ENCODE results near the gene PDP2. TPM values are rescaled to one million over a fixed set of nuclear protein-coding genes. Genes with fewer than 3 reads are reported as not detected.

PDP2 gene
- total RNA-seq, 1 experiment from 2014 or later: 42.0 TPM

DNA sequence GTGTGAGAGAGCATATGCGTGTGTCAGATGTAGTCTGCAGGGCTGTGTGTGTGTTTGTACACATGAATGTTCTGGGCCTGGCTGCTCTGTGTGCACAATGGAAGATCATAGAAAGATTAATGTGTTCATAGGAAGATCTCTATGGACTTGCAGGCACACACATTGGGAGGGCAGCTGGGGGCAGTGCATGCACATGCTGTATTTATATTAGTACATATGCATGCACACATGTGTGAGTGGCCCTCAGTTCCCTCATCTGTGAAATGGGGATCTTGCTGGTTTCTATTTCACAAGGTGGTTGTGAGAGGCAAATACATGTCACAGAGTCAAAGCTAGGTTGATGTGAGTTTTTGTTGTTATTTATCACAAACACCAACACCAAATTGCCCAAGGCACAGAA is 34.0 kb upstream of the PDP2 start:
- Histone ChIP-seq H3K27me3 (replicated peaks; ENCODE audit: insufficient read depth, low read depth, low read length, poor library complexity) (peaks cover 19% of the 10 kb centered on the region), H3K4me3 (ENCODE audit: low read depth, low read length, poor library complexity, severe bottlenecking) (no peak overlapping the region), H3K36me3 (ENCODE audit: insufficient read depth, low read length, poor library complexity, severe bottlenecking) (no peaks in the 10 kb centered on the region), H3K27ac (ENCODE audit: low read depth, low read length, poor library complexity, severe bottlenecking) (no peak overlapping the region), H3K4me1 (ENCODE audit: insufficient read depth, low read length, poor library complexity, severe bottlenecking) (peaks cover 19% of the 10 kb centered on the region), H3K9me3 (ENCODE audit: low read depth, low read length, poor library complexity, severe bottlenecking) (no peaks in the 10 kb centered on the region)
- intact Hi-C loops (cut with micrococcal nuclease; ENCODE audit: unreplicated experiment): no loop called here
- ChIA-PET POLR2A (ENCODE audit: low non-redundant PET) (no interaction called here), CTCF (interaction anchor here (0.9 to 1.2 kb wide), 2 partner anchors 22 to 440 kb away, joined by 3 to 5 read pairs; no protein-coding TSS in a partner anchor)
- BruUV-seq (replicated peaks): no TSS peak
- TF ChIP-seq, protein P1, sequence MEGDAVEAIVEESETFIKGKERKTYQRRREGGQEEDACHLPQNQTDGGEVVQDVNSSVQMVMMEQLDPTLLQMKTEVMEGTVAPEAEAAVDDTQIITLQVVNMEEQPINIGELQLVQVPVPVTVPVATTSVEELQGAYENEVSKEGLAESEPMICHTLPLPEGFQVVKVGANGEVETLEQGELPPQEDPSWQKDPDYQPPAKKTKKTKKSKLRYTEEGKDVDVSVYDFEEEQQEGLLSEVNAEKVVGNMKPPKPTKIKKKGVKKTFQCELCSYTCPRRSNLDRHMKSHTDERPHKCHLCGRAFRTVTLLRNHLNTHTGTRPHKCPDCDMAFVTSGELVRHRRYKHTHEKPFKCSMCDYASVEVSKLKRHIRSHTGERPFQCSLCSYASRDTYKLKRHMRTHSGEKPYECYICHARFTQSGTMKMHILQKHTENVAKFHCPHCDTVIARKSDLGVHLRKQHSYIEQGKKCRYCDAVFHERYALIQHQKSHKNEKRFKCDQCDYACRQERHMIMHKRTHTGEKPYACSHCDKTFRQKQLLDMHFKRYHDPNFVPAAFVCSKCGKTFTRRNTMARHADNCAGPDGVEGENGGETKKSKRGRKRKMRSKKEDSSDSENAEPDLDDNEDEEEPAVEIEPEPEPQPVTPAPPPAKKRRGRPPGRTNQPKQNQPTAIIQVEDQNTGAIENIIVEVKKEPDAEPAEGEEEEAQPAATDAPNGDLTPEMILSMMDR (conservative IDR thresholded peaks at IDR 0.05; ENCODE audit: low read depth, low read length): no peak
- TF ChIP-seq EZH2 (IDR thresholded peaks at IDR 0.05; ENCODE audit: borderline replicate concordance, low read depth, low read length, poor library complexity, severe bottlenecking): no peak
- DNase-seq (ENCODE audit: low spot score): no peak

GRCh38 chr16:66846831-66847230 is 33.5 kb upstream of the PDP2 start:
- no peak overlapping the region for H3K4me3 ChIP-seq (ENCODE audit: low read depth, low read length, poor library complexity, severe bottlenecking)
- H3K27me3 ChIP-seq (replicated peaks; ENCODE audit: insufficient read depth, low read depth, low read length, poor library complexity): peaks cover 19% of the 10 kb centered on the region
- peaks cover 19% of the 10 kb centered on the region for H3K4me1 ChIP-seq (ENCODE audit: insufficient read depth, low read length, poor library complexity, severe bottlenecking)
- no peak overlapping the region for H3K27ac ChIP-seq (ENCODE audit: low read depth, low read length, poor library complexity, severe bottlenecking)
- no peak for TF ChIP-seq EZH2 (IDR thresholded peaks at IDR 0.05; ENCODE audit: borderline replicate concordance, low read depth, low read length, poor library complexity, severe bottlenecking)
- TF ChIP-seq, protein P1 (conservative IDR thresholded peaks at IDR 0.05; ENCODE audit: low read depth, low read length): no peak
- intact Hi-C loops (cut with micrococcal nuclease; ENCODE audit: unreplicated experiment): no loop called here
- ChIA-PET POLR2A (ENCODE audit: low non-redundant PET) (no interaction called here), CTCF (interaction anchor here (1.2 kb wide), 1 partner anchor 21 kb away, joined by 3 read pairs; no protein-coding TSS in a partner anchor)
- BruUV-seq (replicated peaks): no TSS peak
- no peak for DNase-seq (ENCODE audit: low spot score)
- H3K9me3 ChIP-seq (ENCODE audit: low read depth, low read length, poor library complexity, severe bottlenecking): no peaks in the 10 kb centered on the region
- H3K36me3 ChIP-seq (ENCODE audit: insufficient read depth, low read length, poor library complexity, severe bottlenecking): no peaks in the 10 kb centered on the region

- Histone ChIP-seq H3K27me3 (replicated peaks; ENCODE audit: insufficient read depth, low read depth, low read length, poor library complexity) (peaks cover 19% of the 10 kb centered on the region), H3K4me1 (ENCODE audit: insufficient read depth, low read length, poor library complexity, severe bottlenecking) (peaks cover 19% of the 10 kb centered on the region), H3K4me3 (ENCODE audit: low read depth, low read length, poor library complexity, severe bottlenecking) (no peak overlapping the region), H3K36me3 (ENCODE audit: insufficient read depth, low read length, poor library complexity, severe bottlenecking) (no peaks in the 10 kb centered on the region), H3K9me3 (ENCODE audit: low read depth, low read length, poor library complexity, severe bottlenecking) (no peaks in the 10 kb centered on the region), H3K27ac (ENCODE audit: low read depth, low read length, poor library complexity, severe bottlenecking) (no peak overlapping the region)
- TF ChIP-seq EZH2 (IDR thresholded peaks at IDR 0.05; ENCODE audit: borderline replicate concordance, low read depth, low read length, poor library complexity, severe bottlenecking): no peak
- TF ChIP-seq, protein P1 (conservative IDR thresholded peaks at IDR 0.05; ENCODE audit: low read depth, low read length): no peak
- no TSS peak for BruUV-seq (replicated peaks)
- intact Hi-C loops (cut with micrococcal nuclease; ENCODE audit: unreplicated experiment): no loop called here
- no peak for DNase-seq (ENCODE audit: low spot score)
- ChIA-PET POLR2A (ENCODE audit: low non-redundant PET) (interaction anchor here (0.9 kb wide), 1 partner anchor 1584 kb away, joined by 4 read pairs; no protein-coding TSS in a partner anchor), CTCF (no interaction called here)
Measured at GRCh38 chr16:66847533-66848067, 32.7 kb upstream of the PDP2 start.
